ENCODE results near the gene DUT. TPM values are rescaled to one million over a fixed set of nuclear protein-coding genes. Genes with fewer than 3 reads are reported as not detected.
A peak's percentile ranks its signal among the peaks of the same experiment; 100 is the strongest.

The DUT gene
- total RNA-seq, 3 donors from 2014 or later = 194 to 248 (median 214) TPM

- Mint-ChIP-seq H3K36me3 (ENCODE audit: insufficient read depth) (peaks cover 26% of the 10 kb centered on the region), H3K27me3 (ENCODE audit: low read depth) (no peaks in the 10 kb centered on the region), H3K4me3 (no peak overlapping the region), H3K4me1 (ENCODE audit: low read depth) (peaks cover 6% of the 10 kb centered on the region), H3K9me3 (no peaks in the 10 kb centered on the region)
- DNase-seq (no peak), ATAC-seq (no peak)
These were observed 8.9 kb downstream of the DUT start for GRCh38 chr15:48340111-48340510.

- peaks cover 17% of the 10 kb centered on the region for H3K36me3 Mint-ChIP-seq (ENCODE audit: insufficient read depth)
- peaks cover 6% of the 10 kb centered on the region for H3K4me1 Mint-ChIP-seq (ENCODE audit: low read depth)
- ATAC-seq = no peak
- DNase-seq = no peak
- no peak overlapping the region for H3K4me3 Mint-ChIP-seq
- no peaks in the 10 kb centered on the region for H3K9me3 Mint-ChIP-seq
- no peaks in the 10 kb centered on the region for H3K27me3 Mint-ChIP-seq (ENCODE audit: low read depth)
These were observed 12.6 kb downstream of the DUT start for GRCh38 chr15:48343865-48344264.

GRCh38 chr15:48345516-48345915 is 14.3 kb downstream of the DUT start:
- Mint-ChIP-seq H3K4me3 (no peak overlapping the region), H3K36me3 (ENCODE audit: insufficient read depth) (peaks cover 13% of the 10 kb centered on the region), H3K9me3 (no peaks in the 10 kb centered on the region), H3K27me3 (ENCODE audit: low read depth) (no peaks in the 10 kb centered on the region), H3K4me1 (ENCODE audit: low read depth) (peaks cover under 1% of the 10 kb centered on the region)
- ATAC-seq (no peak), DNase-seq (no peak)

GRCh38 chr15:48352474-48353072 is 21.3 kb downstream of the DUT start:
- H3K9me3 Mint-ChIP-seq = no peaks in the 10 kb centered on the region
- no peak overlapping the region for H3K4me3 Mint-ChIP-seq
- no peaks in the 10 kb centered on the region for H3K36me3 Mint-ChIP-seq (ENCODE audit: insufficient read depth)
- ATAC-seq (peak; percentile 86 to 89), DNase-seq (peak; percentile 36)
- H3K27me3 Mint-ChIP-seq (ENCODE audit: low read depth) = no peaks in the 10 kb centered on the region
- H3K4me1 Mint-ChIP-seq (ENCODE audit: low read depth) = no peaks in the 10 kb centered on the region

- DNase-seq (no peak), ATAC-seq (no peak)
- Mint-ChIP-seq H3K4me1 (ENCODE audit: low read depth) (peaks cover 5% of the 10 kb centered on the region), H3K27me3 (ENCODE audit: low read depth) (no peaks in the 10 kb centered on the region), H3K36me3 (ENCODE audit: insufficient read depth) (no peaks in the 10 kb centered on the region), H3K9me3 (no peaks in the 10 kb centered on the region), H3K4me3 (no peak overlapping the region)
These were observed 23.6 kb downstream of the DUT start for GRCh38 chr15:48354694-48355303.

GRCh38 chr15:48355377-48355776 is 24.1 kb downstream of the DUT start:
- no peaks in the 10 kb centered on the region for H3K9me3 Mint-ChIP-seq

GRCh38 chr15:48358229-48359152 is 27.3 kb downstream of the DUT start:
- H3K36me3 Mint-ChIP-seq (ENCODE audit: insufficient read depth) = no peaks in the 10 kb centered on the region
- no peaks in the 10 kb centered on the region for H3K27me3 Mint-ChIP-seq (ENCODE audit: low read depth)
- peaks cover 5% of the 10 kb centered on the region for H3K4me1 Mint-ChIP-seq (ENCODE audit: low read depth)
- ATAC-seq = no peak
- no peak for DNase-seq
- peaks cover 6% of the 10 kb centered on the region for H3K9me3 Mint-ChIP-seq
- no peak overlapping the region for H3K4me3 Mint-ChIP-seq

More at GRCh38 chr15:48355377-48355776, 24.1 kb downstream of the DUT start:
- DNase-seq (no peak), ATAC-seq (no peak)
- Mint-ChIP-seq H3K36me3 (ENCODE audit: insufficient read depth) (no peaks in the 10 kb centered on the region), H3K27me3 (ENCODE audit: low read depth) (no peaks in the 10 kb centered on the region), H3K4me1 (ENCODE audit: low read depth) (peaks cover 5% of the 10 kb centered on the region), H3K4me3 (no peak overlapping the region)

GRCh38 chr15:48360841-48361240 is 29.6 kb downstream of the DUT start:
- Mint-ChIP-seq H3K4me3 (no peak overlapping the region), H3K4me1 (ENCODE audit: low read depth) (peaks cover 5% of the 10 kb centered on the region), H3K27me3 (ENCODE audit: low read depth) (no peaks in the 10 kb centered on the region), H3K9me3 (peaks cover 6% of the 10 kb centered on the region), H3K36me3 (ENCODE audit: insufficient read depth) (no peaks in the 10 kb centered on the region)
- ATAC-seq (no peak), DNase-seq (no peak)

GRCh38 chr15:48361685-48362084 is 30.5 kb downstream of the DUT start:
- Mint-ChIP-seq H3K9me3 (peaks cover 6% of the 10 kb centered on the region), H3K36me3 (ENCODE audit: insufficient read depth) (no peaks in the 10 kb centered on the region), H3K4me1 (ENCODE audit: low read depth) (peaks cover 5% of the 10 kb centered on the region), H3K27me3 (ENCODE audit: low read depth) (peaks cover 2% of the 10 kb centered on the region), H3K4me3 (no peak overlapping the region)
- DNase-seq (no peak), ATAC-seq (no peak)

GRCh38 chr15:48363474-48363873 is 32.2 kb downstream of the DUT start:
- Mint-ChIP-seq H3K4me1 (ENCODE audit: low read depth) (peaks cover 5% of the 10 kb centered on the region), H3K27me3 (ENCODE audit: low read depth) (peaks cover 7% of the 10 kb centered on the region), H3K9me3 (peaks cover 6% of the 10 kb centered on the region), H3K4me3 (no peak overlapping the region), H3K36me3 (ENCODE audit: insufficient read depth) (no peaks in the 10 kb centered on the region)
- DNase-seq (no peak), ATAC-seq (no peak)

GRCh38 chr15:48365575-48365974 is 34.3 kb downstream of the DUT start:
- H3K27me3 Mint-ChIP-seq (ENCODE audit: low read depth) = peaks cover 8% of the 10 kb centered on the region
- DNase-seq = no peak
- no peaks in the 10 kb centered on the region for H3K36me3 Mint-ChIP-seq (ENCODE audit: insufficient read depth)
- peaks cover 6% of the 10 kb centered on the region for H3K9me3 Mint-ChIP-seq
- no peaks in the 10 kb centered on the region for H3K4me1 Mint-ChIP-seq (ENCODE audit: low read depth)
- no peak overlapping the region for H3K4me3 Mint-ChIP-seq
- no peak for ATAC-seq

GRCh38 chr15:48366584-48367312 is 35.5 kb downstream of the DUT start:
- Mint-ChIP-seq H3K4me1 (ENCODE audit: low read depth) (no peaks in the 10 kb centered on the region), H3K36me3 (ENCODE audit: insufficient read depth) (no peaks in the 10 kb centered on the region), H3K9me3 (peaks cover 3% of the 10 kb centered on the region), H3K27me3 (ENCODE audit: low read depth) (peaks cover 8% of the 10 kb centered on the region), H3K4me3 (no peak overlapping the region)
- DNase-seq (no peak), ATAC-seq (no peak)

- ATAC-seq (no peak), DNase-seq (no peak)
- Mint-ChIP-seq H3K9me3 (no peaks in the 10 kb centered on the region), H3K27me3 (ENCODE audit: low read depth) (peaks cover 8% of the 10 kb centered on the region), H3K4me3 (no peak overlapping the region), H3K36me3 (ENCODE audit: insufficient read depth) (no peaks in the 10 kb centered on the region), H3K4me1 (ENCODE audit: low read depth) (no peaks in the 10 kb centered on the region)
These were observed 36.3 kb downstream of the DUT start for GRCh38 chr15:48367483-48367882.

- peaks cover 24% of the 10 kb centered on the region for H3K27me3 Mint-ChIP-seq (ENCODE audit: low read depth)
- DNase-seq = no peak
- ATAC-seq = no peak
- H3K4me1 Mint-ChIP-seq (ENCODE audit: low read depth) = no peaks in the 10 kb centered on the region
- H3K4me3 Mint-ChIP-seq = no peak overlapping the region
- H3K36me3 Mint-ChIP-seq (ENCODE audit: insufficient read depth) = no peaks in the 10 kb centered on the region
- H3K9me3 Mint-ChIP-seq = no peaks in the 10 kb centered on the region
These were observed 39.2 kb downstream of the DUT start for GRCh38 chr15:48370460-48370859.

Measured in activated T-cell treated with anti-CD3 and anti-CD28 coated beads, Interleukin-2, amount 50 U/mL, for 4 hours (primary cell).